GM10248 (cell line): ENCODE data around the gene LARGE1.
A peak's percentile ranks its signal among the peaks of the same experiment; 100 is the strongest.

ENCODE experiments used
- CTCF ChIA-PET: fragments of 300-600 bp; sonication (Branson Sonifier 250); formaldehyde crosslinking; extraction: SDS; loops from one replicate; lab custom pipeline; 2021; ENCODE audit warnings: antibody characterized with exemption; lab: Yijun Ruan, JAX
- POLR2A ChIA-PET: fragments of 350-650 bp; sonication (Branson Sonifier 250); formaldehyde crosslinking; extraction: SDS; loops from one replicate; lab custom pipeline; 2020; ENCODE audit warnings: antibody characterized with exemption; lab: Yijun Ruan, JAX
- DNase-seq: peaks from one replicate; pipeline ENCODE4 v3.0.0; 2012; ENCODE audit errors: extremely low spot score
- CTCF ChIP-seq: IDR thresholded peaks from 2 replicates; pipeline ENCODE4 v1.5.1; 2012; ENCODE audit warnings: mild to moderate bottlenecking, low read depth; ENCODE audit errors: extremely low read depth, missing control alignments, control extremely low read depth

Gene LARGE1

GRCh38 chr22:33920197-33920540 lies at the start of gene LARGE1:
Gene LARGE1 (minus strand): TSS chr22:33920476.
- TF ChIP-seq CTCF = no peak
- CTCF ChIA-PET = interaction anchor here (1.1 to 6.2 kb wide), 5 partner anchors 10 to 400 kb away, joined by 3 to 47 read pairs (median 9); no protein-coding TSS in a partner anchor
- POLR2A ChIA-PET = interaction anchor here (1.2 kb wide), 1 partner anchor 23 kb away, joined by 4 read pairs; no protein-coding TSS in a partner anchor
- DNase-seq = peak; percentile 30

GRCh38 chr22:33969045-33969444 lies 48.8 kb upstream of the LARGE1 start:
- no peak for DNase-seq
- CTCF ChIA-PET = no interaction called here
- POLR2A ChIA-PET = no interaction called here
- TF ChIP-seq CTCF = no peak

GRCh38 chr22:33964121-33964520 lies 43.8 kb upstream of the LARGE1 start:
- ChIA-PET POLR2A (no interaction called here), CTCF (interaction anchor here (1.3 kb wide), 1 partner anchor 41 kb away, joined by 4 read pairs; no protein-coding TSS in a partner anchor)
- TF ChIP-seq CTCF = no peak
- DNase-seq = no peak

GRCh38 chr22:33962409-33962808 lies 42.1 kb upstream of the LARGE1 start:
- ChIA-PET CTCF (no interaction called here), POLR2A (no interaction called here)
- no peak for DNase-seq
- TF ChIP-seq CTCF = no peak

GRCh38 chr22:33958741-33959140 lies 38.5 kb upstream of the LARGE1 start:
- POLR2A ChIA-PET = no interaction called here
- CTCF ChIA-PET = no interaction called here
- DNase-seq = no peak
- TF ChIP-seq CTCF = no peak

GRCh38 chr22:33957086-33957485 lies 36.8 kb upstream of the LARGE1 start:
- DNase-seq = no peak
- TF ChIP-seq CTCF = no peak
- CTCF ChIA-PET = interaction anchor here (1.2 to 1.7 kb wide), 3 partner anchors 10 to 15 kb away, joined by 4 to 5 read pairs (median 4); no protein-coding TSS in a partner anchor
- POLR2A ChIA-PET = no interaction called here
